ENCODE measurements around the gene ASPSCR1.

ASPSCR1 gene

GRCh38 chr17:82035488-82035887, 58.1 kb downstream of the ASPSCR1 start:
- in situ Hi-C loops (cut with MboI; ENCODE audit: low sequenced_read_pairs) = loop anchor here (25.0 kb wide), 1 partner anchor 127 kb away; no protein-coding TSS in a partner anchor

- in situ Hi-C loops (cut with MboI; ENCODE audit: low sequenced_read_pairs) = loop anchor here (25.0 kb wide), 1 partner anchor 126 kb away; no protein-coding TSS in a partner anchor
Observed at GRCh38 chr17:82035956-82036633, 58.7 kb downstream of the ASPSCR1 start.

GRCh38 chr17:82036634-82037091, 59.2 kb downstream of the ASPSCR1 start:
- in situ Hi-C loops (cut with MboI; ENCODE audit: low sequenced_read_pairs) = loop anchor here (25.0 kb wide), 1 partner anchor 126 kb away; no protein-coding TSS in a partner anchor

- in situ Hi-C loops (cut with MboI; ENCODE audit: low sequenced_read_pairs) = loop anchor here (25.0 kb wide), 1 partner anchor 125 kb away; no protein-coding TSS in a partner anchor
Observed at GRCh38 chr17:82037092-82037888, 59.9 kb downstream of the ASPSCR1 start, which contains the start of gene DCXR. DCXR (minus strand) TSS chr17:82037697; CDS start chr17:82037682, 15 bp downstream.

- in situ Hi-C loops (cut with MboI; ENCODE audit: low sequenced_read_pairs) = loop anchor here (25.0 kb wide), 1 partner anchor 124 kb away; no protein-coding TSS in a partner anchor
Observed at GRCh38 chr17:82037889-82038195, 60.4 kb downstream of the ASPSCR1 start.

GRCh38 chr17:82038796-82039409, 61.5 kb downstream of the ASPSCR1 start:
- in situ Hi-C loops (cut with MboI; ENCODE audit: low sequenced_read_pairs) = loop anchor here (25.0 kb wide), 1 partner anchor 123 kb away; no protein-coding TSS in a partner anchor

GRCh38 chr17:82039695-82040299, 62.4 kb downstream of the ASPSCR1 start:
- in situ Hi-C loops (cut with MboI; ENCODE audit: low sequenced_read_pairs) = loop anchor here (25.0 kb wide), 1 partner anchor 123 kb away; no protein-coding TSS in a partner anchor

- in situ Hi-C loops (cut with MboI; ENCODE audit: low sequenced_read_pairs) = loop anchor here (25.0 kb wide), 1 partner anchor 121 kb away; no protein-coding TSS in a partner anchor
Observed at GRCh38 chr17:82041144-82041814, 63.9 kb downstream of the ASPSCR1 start.

GRCh38 chr17:82042649-82043048, 65.2 kb downstream of the ASPSCR1 start:
- in situ Hi-C loops (cut with MboI; ENCODE audit: low sequenced_read_pairs) = loop anchor here (25.0 kb wide), 1 partner anchor 120 kb away; no protein-coding TSS in a partner anchor

GRCh38 chr17:82043507-82043906, 66.1 kb downstream of the ASPSCR1 start:
- in situ Hi-C loops (cut with MboI; ENCODE audit: low sequenced_read_pairs) = loop anchor here (25.0 kb wide), 1 partner anchor 119 kb away; no protein-coding TSS in a partner anchor

GRCh38 chr17:82045936-82046484, 68.6 kb downstream of the ASPSCR1 start:
- in situ Hi-C loops (cut with MboI; ENCODE audit: low sequenced_read_pairs) = loop anchor here (25.0 kb wide), 1 partner anchor 116 kb away; no protein-coding TSS in a partner anchor

- in situ Hi-C loops (cut with MboI; ENCODE audit: low sequenced_read_pairs) = loop anchor here (25.0 kb wide), 1 partner anchor 115 kb away; no protein-coding TSS in a partner anchor
Observed at GRCh38 chr17:82046903-82047302, 69.5 kb downstream of the ASPSCR1 start.

GRCh38 chr17:82047379-82047778, 70.0 kb downstream of the ASPSCR1 start:
- in situ Hi-C loops (cut with MboI; ENCODE audit: low sequenced_read_pairs) = loop anchor here (25.0 kb wide), 1 partner anchor 115 kb away; no protein-coding TSS in a partner anchor

- in situ Hi-C loops (cut with MboI; ENCODE audit: low sequenced_read_pairs) = loop anchor here (25.0 kb wide), 1 partner anchor 114 kb away; no protein-coding TSS in a partner anchor
Observed at GRCh38 chr17:82047914-82048570, 70.6 kb downstream of the ASPSCR1 start.

GRCh38 chr17:82048571-82048971, 71.1 kb downstream of the ASPSCR1 start:
- in situ Hi-C loops (cut with MboI; ENCODE audit: low sequenced_read_pairs) = loop anchor here (25.0 kb wide), 1 partner anchor 114 kb away; no protein-coding TSS in a partner anchor

GRCh38 chr17:82049106-82049505, 71.7 kb downstream of the ASPSCR1 start:
- in situ Hi-C loops (cut with MboI; ENCODE audit: low sequenced_read_pairs) = loop anchor here (25.0 kb wide), 1 partner anchor 113 kb away; no protein-coding TSS in a partner anchor

- in situ Hi-C loops (cut with MboI; ENCODE audit: low sequenced_read_pairs) = loop anchor here (25.0 kb wide), 1 partner anchor 113 kb away; no protein-coding TSS in a partner anchor
Observed at GRCh38 chr17:82049521-82049971, 72.1 kb downstream of the ASPSCR1 start.

- in situ Hi-C loops (cut with MboI; ENCODE audit: low sequenced_read_pairs) = no loop called here
Observed at GRCh38 chr17:82050152-82050760, 72.8 kb downstream of the ASPSCR1 start.

Data from HL-60/S4 treated with retinoic acid at 250 ng/mL for 4 days and 3 days (cell line).